ENCODE measurements around the gene SURF6.

Gene SURF6

GRCh38 chr9:133359399-133360175 lies 23.6 kb upstream of the SURF6 start:
- Mint-ChIP-seq H3K9me3 (no peaks in the 10 kb centered on the region), H3K4me3 (no peak overlapping the region), H3K36me3 (peaks cover 46% of the 10 kb centered on the region), H3K27ac (no peak overlapping the region), H3K4me1 (peaks cover 29% of the 10 kb centered on the region), H3K27me3 (no peaks in the 10 kb centered on the region)
- DNase-seq = peak; percentile 35
- CTCF ChIA-PET = interaction anchor here (1.5 kb wide), 2 partner anchors 12 kb away, joined by 7 read pairs; no protein-coding TSS in a partner anchor

- CTCF ChIA-PET = interaction anchor here (1.0 to 3.3 kb wide), 4 partner anchors 9 to 21 kb away, joined by 5 to 32 read pairs (median 6); no protein-coding TSS in a partner anchor
- no peaks in the 10 kb centered on the region for H3K9me3 Mint-ChIP-seq
- no peak for DNase-seq
- peaks cover 31% of the 10 kb centered on the region for H3K4me1 Mint-ChIP-seq
- H3K4me3 Mint-ChIP-seq = peak overlapping the region; percentile 85
- peak overlapping the region; percentile 60 for H3K27ac Mint-ChIP-seq
- peaks cover 42% of the 10 kb centered on the region for H3K36me3 Mint-ChIP-seq
- no peaks in the 10 kb centered on the region for H3K27me3 Mint-ChIP-seq
These were observed 21.7 kb upstream of the SURF6 start for GRCh38 chr9:133357656-133358055.

- H3K4me3 Mint-ChIP-seq = peak within 1 kb of the TSS; percentile 85
- H3K9me3 Mint-ChIP-seq = no peaks in the 10 kb centered on the region
- peak within 1 kb of the TSS; percentile 90 for H3K27ac Mint-ChIP-seq
- CTCF ChIA-PET = interaction anchor here (1.0 to 3.3 kb wide), 5 partner anchors 10 to 23 kb away, joined by 4 to 32 read pairs (median 5); no protein-coding TSS in a partner anchor
- no peaks in the 10 kb centered on the region for H3K27me3 Mint-ChIP-seq
- H3K4me1 Mint-ChIP-seq = peaks cover 36% of the 10 kb centered on the region
- peak; percentile 95 for DNase-seq
- H3K36me3 Mint-ChIP-seq = peaks cover 44% of the 10 kb centered on the region
These were observed 20.6 kb upstream of the SURF6 start, which contains the start of the genes SURF1 and SURF2 for GRCh38 chr9:133356391-133357091. SURF1 (minus strand) TSS chr9:133356487; CDS start chr9:133356453, 34 bp downstream. SURF2 (plus strand) TSS chr9:133356550; CDS start chr9:133356593, 43 bp downstream.

DNA sequence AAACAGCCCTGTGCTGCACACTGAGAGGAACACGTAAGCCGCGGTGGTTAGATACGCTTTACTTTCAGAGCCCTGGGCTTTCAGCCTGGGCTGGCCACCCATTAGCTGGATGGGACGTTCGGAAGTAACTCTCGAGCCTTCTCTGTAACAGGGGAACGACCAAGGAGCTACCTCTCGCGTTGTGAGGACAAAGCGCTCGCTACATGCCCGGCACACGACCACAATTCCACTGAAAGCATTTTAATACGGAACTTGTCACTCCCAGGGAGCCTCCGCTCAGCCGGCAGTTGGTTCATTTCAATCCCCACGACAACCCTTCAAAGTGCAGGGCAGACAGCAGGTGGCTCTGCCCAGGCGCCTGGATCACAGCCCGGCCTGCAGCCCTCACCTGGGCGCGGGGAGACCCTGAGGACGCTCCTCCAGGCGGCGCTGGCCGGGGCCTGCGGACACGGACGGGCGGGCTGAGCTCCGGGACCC lies 19.9 kb upstream of the SURF6 start:
- peaks cover 36% of the 10 kb centered on the region for H3K4me1 Mint-ChIP-seq

DNA sequence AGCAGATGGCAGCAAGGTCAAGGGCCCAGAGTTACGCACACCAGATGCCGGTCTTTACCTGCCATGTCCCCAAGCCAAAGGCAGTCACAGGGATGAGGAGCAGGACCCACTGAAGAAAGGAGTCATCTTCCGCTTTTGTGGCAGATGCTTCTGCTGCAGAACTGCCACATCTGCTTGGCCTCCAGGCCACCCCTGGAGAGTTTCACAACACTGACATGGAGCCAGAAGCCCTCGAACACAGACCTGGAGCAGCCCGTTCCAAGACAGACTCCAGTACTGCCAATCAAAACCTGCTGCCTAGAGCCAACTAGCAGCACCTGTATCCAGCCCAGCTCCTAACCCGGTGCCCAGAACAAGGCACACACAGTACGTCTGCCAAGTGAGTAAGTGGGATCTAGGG lies 18.8 kb upstream of the SURF6 start:
- peaks cover 41% of the 10 kb centered on the region for H3K4me1 Mint-ChIP-seq
- CTCF ChIA-PET = interaction anchor here (1.1 to 3.3 kb wide), 3 partner anchors 12 to 154 kb away, joined by 3 to 32 read pairs (median 5); no protein-coding TSS in a partner anchor
- peak overlapping the region; percentile 85 for H3K4me3 Mint-ChIP-seq
- peaks cover 48% of the 10 kb centered on the region for H3K36me3 Mint-ChIP-seq
- no peaks in the 10 kb centered on the region for H3K9me3 Mint-ChIP-seq
- DNase-seq = no peak
- H3K27ac Mint-ChIP-seq = peak overlapping the region; percentile 90
- no peaks in the 10 kb centered on the region for H3K27me3 Mint-ChIP-seq

More for the DNA sequence above, 19.9 kb upstream of the SURF6 start:
- Mint-ChIP-seq H3K4me3 (peak overlapping the region; percentile 85), H3K27ac (peak overlapping the region; percentile 90), H3K9me3 (no peaks in the 10 kb centered on the region), H3K36me3 (peaks cover 44% of the 10 kb centered on the region), H3K27me3 (no peaks in the 10 kb centered on the region)
- CTCF ChIA-PET = interaction anchor here (1.0 to 3.3 kb wide), 6 partner anchors 13 to 170 kb away, joined by 3 to 32 read pairs (median 4); no protein-coding TSS in a partner anchor
- DNase-seq = no peak

DNA sequence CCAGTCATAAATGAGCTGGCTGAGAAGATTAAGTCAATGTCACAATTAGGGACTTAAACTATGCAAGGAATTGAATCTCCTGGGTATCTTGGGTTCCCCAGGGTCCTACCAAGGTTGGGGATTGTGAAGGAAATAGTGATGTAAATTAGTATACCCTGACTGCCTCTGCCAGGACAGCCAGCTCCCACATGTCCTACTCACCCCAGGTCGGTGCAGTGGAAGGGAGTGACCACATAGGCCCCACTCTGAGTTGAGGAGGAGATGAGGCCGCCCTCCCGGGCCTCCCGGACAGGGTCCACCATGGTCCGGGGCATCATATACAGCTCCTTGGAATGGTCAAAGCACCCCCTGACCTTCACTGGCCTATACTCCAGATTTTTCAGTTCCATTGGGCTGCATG lies 17.6 kb upstream of the SURF6 start:
- H3K4me1 Mint-ChIP-seq = peaks cover 50% of the 10 kb centered on the region

DNA sequence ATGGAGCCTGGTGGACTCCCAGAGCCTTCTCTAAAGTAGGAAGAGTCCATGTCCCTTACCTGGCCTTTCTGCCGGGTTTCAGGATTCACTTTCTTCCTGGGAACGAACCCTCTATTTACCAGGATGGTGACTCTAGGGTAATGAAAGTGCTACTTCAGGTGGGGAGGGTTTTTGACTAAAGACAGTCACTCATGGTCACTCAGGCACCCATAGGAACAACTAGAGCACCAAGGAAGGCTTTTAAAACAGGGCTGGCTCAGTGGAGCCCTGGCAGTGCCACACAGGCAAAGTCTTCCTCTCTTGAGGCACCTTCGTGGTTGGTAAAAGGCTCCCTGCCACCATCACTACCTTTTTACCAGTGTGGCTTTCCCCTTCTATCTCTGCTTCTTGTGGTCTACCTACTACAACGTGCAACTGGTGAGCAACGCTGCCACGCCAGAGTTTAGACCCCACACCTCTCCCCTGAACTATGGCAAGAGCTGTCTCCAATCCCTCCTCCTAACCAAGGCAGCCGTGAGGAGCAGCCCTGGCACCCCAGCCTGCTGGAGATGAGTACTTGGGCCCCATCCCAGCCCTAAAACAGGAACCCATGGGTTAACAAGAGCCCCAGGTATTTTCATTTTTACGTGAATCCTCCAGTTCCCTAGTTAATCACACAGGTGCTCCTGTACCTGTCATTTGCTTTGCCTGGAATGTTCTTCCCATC lies 16.8 kb upstream of the SURF6 start:
- H3K9me3 Mint-ChIP-seq = no peaks in the 10 kb centered on the region
- H3K4me3 Mint-ChIP-seq = no peak overlapping the region
- DNase-seq = no peak
- H3K27me3 Mint-ChIP-seq = no peaks in the 10 kb centered on the region
- H3K27ac Mint-ChIP-seq = no peak overlapping the region
- H3K4me1 Mint-ChIP-seq = peaks cover 48% of the 10 kb centered on the region
- peaks cover 53% of the 10 kb centered on the region for H3K36me3 Mint-ChIP-seq
- CTCF ChIA-PET = interaction anchor here (1.1 to 2.8 kb wide), 3 partner anchors 13 to 166 kb away, joined by 3 to 13 read pairs (median 6); no protein-coding TSS in a partner anchor

More for the DNA sequence above, 17.6 kb upstream of the SURF6 start:
- no peaks in the 10 kb centered on the region for H3K9me3 Mint-ChIP-seq
- no peak for DNase-seq
- peaks cover 54% of the 10 kb centered on the region for H3K36me3 Mint-ChIP-seq
- no peaks in the 10 kb centered on the region for H3K27me3 Mint-ChIP-seq
- CTCF ChIA-PET = interaction anchor here (0.7 kb wide), 1 partner anchor 18 kb away, joined by 5 read pairs; no protein-coding TSS in a partner anchor
- H3K27ac Mint-ChIP-seq = peak overlapping the region; percentile 12
- no peak overlapping the region for H3K4me3 Mint-ChIP-seq

DNA sequence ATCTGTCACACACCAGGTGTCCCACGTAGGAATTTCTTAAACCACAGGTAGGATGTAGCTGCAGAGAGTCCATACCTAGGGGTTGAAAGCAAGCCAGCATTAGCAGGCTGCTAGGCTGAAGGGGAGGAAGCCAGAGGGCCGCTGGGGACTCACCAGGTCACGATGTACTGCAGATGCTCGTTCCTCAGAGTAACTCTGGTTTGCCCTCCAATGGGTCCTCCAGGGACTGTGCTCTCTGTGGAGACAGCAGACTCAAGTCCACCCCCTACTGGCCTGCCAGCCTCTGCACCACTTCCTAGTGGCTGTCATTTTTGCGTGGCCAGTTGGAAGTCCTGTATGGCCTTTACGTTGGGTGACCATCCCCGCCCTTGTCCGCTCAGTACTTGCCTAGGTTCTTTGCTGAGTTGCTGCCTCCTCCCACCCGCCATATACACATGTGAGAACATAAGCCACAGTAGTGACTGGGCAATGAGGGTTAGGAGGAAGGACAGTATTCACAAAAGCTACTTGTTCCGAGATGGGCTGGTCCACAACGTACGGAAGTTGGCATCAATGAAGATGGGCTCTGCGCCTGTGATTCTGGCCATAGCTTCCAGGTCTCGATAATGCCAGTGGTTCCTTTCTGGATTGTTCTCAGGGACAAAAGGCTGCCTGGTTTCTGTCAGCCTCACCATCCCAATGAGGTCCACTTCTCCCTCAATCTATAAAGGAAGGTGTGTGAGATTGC lies 16.1 kb upstream of the SURF6 start:
- Mint-ChIP-seq H3K36me3 (peaks cover 52% of the 10 kb centered on the region), H3K9me3 (no peaks in the 10 kb centered on the region), H3K27me3 (no peaks in the 10 kb centered on the region), H3K27ac (no peak overlapping the region), H3K4me3 (no peak overlapping the region), H3K4me1 (peaks cover 43% of the 10 kb centered on the region)
- DNase-seq = peak; percentile 64
- CTCF ChIA-PET = interaction anchor here (1.1 to 2.8 kb wide), 6 partner anchors 10 to 166 kb away, joined by 3 to 13 read pairs (median 6); no protein-coding TSS in a partner anchor

- no peak overlapping the region for H3K4me3 Mint-ChIP-seq
- CTCF ChIA-PET = interaction anchor here (1.1 to 2.8 kb wide), 6 partner anchors 9 to 165 kb away, joined by 3 to 13 read pairs (median 6); no protein-coding TSS in a partner anchor
- no peaks in the 10 kb centered on the region for H3K9me3 Mint-ChIP-seq
- no peak overlapping the region for H3K27ac Mint-ChIP-seq
- DNase-seq = no peak
- peaks cover 56% of the 10 kb centered on the region for H3K36me3 Mint-ChIP-seq
- H3K27me3 Mint-ChIP-seq = no peaks in the 10 kb centered on the region
- peaks cover 47% of the 10 kb centered on the region for H3K4me1 Mint-ChIP-seq
These were observed 15.5 kb upstream of the SURF6 start for GRCh38 chr9:133351526-133351907.

GRCh38 chr9:133349965-133350616 lies 14.1 kb upstream of the SURF6 start:
- H3K36me3 Mint-ChIP-seq = peaks cover 59% of the 10 kb centered on the region
- no peaks in the 10 kb centered on the region for H3K27me3 Mint-ChIP-seq
- peak overlapping the region; percentile 67 for H3K27ac Mint-ChIP-seq
- H3K9me3 Mint-ChIP-seq = no peaks in the 10 kb centered on the region
- CTCF ChIA-PET = interaction anchor here (0.7 to 2.8 kb wide), 6 partner anchors 8 to 163 kb away, joined by 3 to 13 read pairs (median 6); no protein-coding TSS in a partner anchor
- no peak for DNase-seq
- H3K4me1 Mint-ChIP-seq = peaks cover 51% of the 10 kb centered on the region
- H3K4me3 Mint-ChIP-seq = peak overlapping the region; percentile 37

DNA sequence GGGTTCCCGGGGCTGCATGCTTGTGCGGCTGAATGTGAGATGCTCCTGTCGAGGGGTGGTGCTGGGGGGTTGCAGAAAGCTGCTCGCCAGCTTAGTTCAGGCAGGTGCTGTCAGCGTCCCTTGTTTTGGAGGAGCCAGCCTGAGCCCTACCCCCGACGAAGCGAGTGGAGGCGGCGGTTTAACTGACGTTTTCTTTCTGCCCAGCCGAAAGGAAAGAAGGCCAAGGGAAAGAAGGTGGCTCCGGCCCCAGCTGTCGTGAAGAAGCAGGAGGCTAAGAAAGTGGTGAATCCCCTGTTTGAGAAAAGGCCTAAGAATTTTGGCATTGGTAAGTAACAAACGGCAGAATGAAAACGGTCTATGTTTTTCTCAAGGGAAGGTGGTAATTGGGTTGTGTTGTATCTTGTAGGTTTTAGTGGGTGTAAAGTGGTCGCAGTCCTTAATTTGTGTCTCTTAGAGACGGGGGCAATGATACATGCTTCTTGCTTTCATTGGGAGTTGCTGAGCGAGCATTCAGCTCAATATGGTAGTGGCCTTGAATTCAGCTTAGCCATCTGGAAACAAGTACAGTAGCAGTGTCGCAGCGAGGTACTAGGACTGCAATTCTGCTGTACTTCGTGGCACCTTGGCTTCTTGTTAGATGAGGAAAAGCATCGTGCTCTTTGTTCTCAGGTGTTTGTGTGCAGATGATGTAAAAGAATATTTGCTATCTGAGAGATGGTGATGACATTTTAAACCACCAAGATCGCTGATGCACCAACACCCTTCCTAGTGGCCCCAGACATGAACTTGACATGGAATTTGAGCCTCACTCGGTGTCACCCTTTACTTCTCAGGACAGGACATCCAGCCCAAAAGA lies 13.0 kb upstream of the SURF6 start:
- Mint-ChIP-seq H3K27ac (peak overlapping the region; percentile 96), H3K9me3 (no peaks in the 10 kb centered on the region), H3K4me1 (peaks cover 44% of the 10 kb centered on the region), H3K36me3 (peaks cover 63% of the 10 kb centered on the region), H3K4me3 (peak overlapping the region; percentile 100), H3K27me3 (no peaks in the 10 kb centered on the region)
- no peak for DNase-seq
- CTCF ChIA-PET = interaction anchor here (1.0 to 2.0 kb wide), 3 partner anchors 9 to 55 kb away, joined by 3 to 6 read pairs (median 6); no protein-coding TSS in a partner anchor

All from activated naive CD4-positive, alpha-beta T cell treated with anti-CD3 and anti-CD28 coated beads, Interleukin-2, amount 10 ng/mL, durations not matched to agents 7 days and 5 days (primary cell).